IPS DF 6.9 (cell line): ENCODE data around the gene ANKS6.

Experiments used
- DNase-seq: peaks from one replicate; pipeline ENCODE4 v3.0.0-alpha.2; 2013; ENCODE audit warnings: low read depth, low spot score
- H3K27ac ChIP-seq: one replicate; pipeline ENCODE4 v1.5.1; 2013; ENCODE audit warnings: low read length, control low read depth
- H3K27me3 ChIP-seq: 2 replicates; pipeline ENCODE4 v1.6.1; 2013; ENCODE audit warnings: mild to moderate bottlenecking, low read length; ENCODE audit not compliant: control insufficient read depth, insufficient read depth
- H3K36me3 ChIP-seq: 2 replicates; pipeline ENCODE4 v1.6.1; 2013; ENCODE audit warnings: low read length; ENCODE audit not compliant: control insufficient read depth, insufficient read depth
- H3K4me1 ChIP-seq: 2 replicates; pipeline ENCODE4 v1.6.1; 2013; ENCODE audit warnings: low read length; ENCODE audit not compliant: control insufficient read depth, insufficient read depth
- H3K4me3 ChIP-seq: 2 replicates; pipeline ENCODE4 v1.5.1; 2013; ENCODE audit warnings: mild to moderate bottlenecking, low read length
- H3K9me3 ChIP-seq: 2 replicates; pipeline ENCODE4 v1.6.1; 2013; ENCODE audit warnings: low read length, inconsistent platforms; ENCODE audit not compliant: control insufficient read depth, insufficient read depth
- WGBS: extraction: QIAGEN DNeasy Blood & Tissue Kit; methylation state at CpG from one replicate; pipeline ENCODE4 v1.1.7; 2013; ENCODE audit warnings: mixed read lengths, missing lambda C conversion rate; ENCODE audit not compliant: insufficient read length, insufficient coverage; 5-methylcytosine and 5-hydroxymethylcytosine counted together

The ANKS6 gene

GRCh38 chr9:98833090-98833956 lies 37.0 kb upstream of the ANKS6 start:
- H3K36me3 ChIP-seq: 0 out of 2 replicates have a peak, but pooled peaks cover 2% of the 10 kb centered on the region
- WGBS: no CpG with 5 or more reads among the region's 9 CpGs
- no peak for DNase-seq

GRCh38 chr9:98832768-98833089 lies 36.4 kb upstream of the ANKS6 start:
- H3K4me1 ChIP-seq: no peaks in the 10 kb centered on the region
- no peaks in the 10 kb centered on the region for H3K36me3 ChIP-seq
- no peak overlapping the region for H3K4me3 ChIP-seq
- DNase-seq: no peak
- H3K27ac ChIP-seq: no peak overlapping the region
- no CpG with 5 or more reads among the region's 1 CpG for WGBS
- no peaks in the 10 kb centered on the region for H3K9me3 ChIP-seq
- no peaks in the 10 kb centered on the region for H3K27me3 ChIP-seq

More at GRCh38 chr9:98833090-98833956, 37.0 kb upstream of the ANKS6 start:
- H3K9me3 ChIP-seq: no peaks in the 10 kb centered on the region
- no peak overlapping the region for H3K27ac ChIP-seq
- H3K27me3 ChIP-seq: no peaks in the 10 kb centered on the region
- H3K4me3 ChIP-seq: no peak overlapping the region
- 0 out of 2 replicates have a peak, but pooled peaks cover under 1% of the 10 kb centered on the region for H3K4me1 ChIP-seq

- Histone ChIP-seq H3K27ac (no peak overlapping the region), H3K9me3 (no peaks in the 10 kb centered on the region), H3K4me1 (no peaks in the 10 kb centered on the region), H3K36me3 (no peaks in the 10 kb centered on the region), H3K27me3 (no peaks in the 10 kb centered on the region), H3K4me3 (no peak overlapping the region)
- WGBS: no CpG with 5 or more reads among the region's 16 CpGs
- DNase-seq: no peak
Observed at GRCh38 chr9:98831696-98832095, 35.3 kb upstream of the ANKS6 start.

- Histone ChIP-seq H3K36me3 (no peaks in the 10 kb centered on the region), H3K27me3 (no peaks in the 10 kb centered on the region), H3K4me3 (no peak overlapping the region), H3K27ac (no peak overlapping the region), H3K9me3 (no peaks in the 10 kb centered on the region), H3K4me1 (no peaks in the 10 kb centered on the region)
- no peak for DNase-seq
- WGBS: no CpG with 5 or more reads among the region's 5 CpGs
Observed at GRCh38 chr9:98830554-98830953, 34.2 kb upstream of the ANKS6 start.

GRCh38 chr9:98829766-98830165 lies 33.4 kb upstream of the ANKS6 start:
- H3K27me3 ChIP-seq: no peaks in the 10 kb centered on the region
- no peaks in the 10 kb centered on the region for H3K9me3 ChIP-seq
- H3K4me3 ChIP-seq: no peak overlapping the region
- no CpG with 5 or more reads among the region's 5 CpGs for WGBS
- H3K36me3 ChIP-seq: no peaks in the 10 kb centered on the region
- H3K27ac ChIP-seq: no peak overlapping the region
- no peaks in the 10 kb centered on the region for H3K4me1 ChIP-seq
- no peak for DNase-seq

GRCh38 chr9:98826716-98827115 lies 30.4 kb upstream of the ANKS6 start:
- no peaks in the 10 kb centered on the region for H3K4me1 ChIP-seq
- no peak overlapping the region for H3K27ac ChIP-seq
- no peak for DNase-seq
- no peaks in the 10 kb centered on the region; the same call in 1 of the 2 replicates for H3K36me3 ChIP-seq
- no CpG with 5 or more reads among the region's 20 CpGs for WGBS
- no peaks in the 10 kb centered on the region for H3K9me3 ChIP-seq
- no peaks in the 10 kb centered on the region for H3K27me3 ChIP-seq
- H3K4me3 ChIP-seq: no peak overlapping the region

GRCh38 chr9:98825414-98825813 lies 29.1 kb upstream of the ANKS6 start:
- Histone ChIP-seq H3K4me1 (no peaks in the 10 kb centered on the region), H3K27me3 (no peaks in the 10 kb centered on the region), H3K27ac (no peak overlapping the region), H3K4me3 (no peak overlapping the region), H3K36me3 (no peaks in the 10 kb centered on the region; the same call in 1 of the 2 replicates), H3K9me3 (no peaks in the 10 kb centered on the region)
- no CpG with 5 or more reads among the region's 3 CpGs for WGBS
- DNase-seq: no peak

GRCh38 chr9:98823666-98824334 lies 27.4 kb upstream of the ANKS6 start:
- DNase-seq: no peak

GRCh38 chr9:98822661-98823060 lies 26.3 kb upstream of the ANKS6 start:
- H3K27ac ChIP-seq: no peak overlapping the region
- no peaks in the 10 kb centered on the region for H3K27me3 ChIP-seq
- no peaks in the 10 kb centered on the region for H3K4me1 ChIP-seq
- no CpG with 5 or more reads among the region's 6 CpGs for WGBS
- no peaks in the 10 kb centered on the region; the same call in 1 of the 2 replicates for H3K36me3 ChIP-seq
- no peak overlapping the region for H3K4me3 ChIP-seq
- H3K9me3 ChIP-seq: no peaks in the 10 kb centered on the region
- DNase-seq: no peak

More at GRCh38 chr9:98823666-98824334, 27.4 kb upstream of the ANKS6 start:
- H3K4me3 ChIP-seq: no peak overlapping the region
- no peak overlapping the region for H3K27ac ChIP-seq
- no peaks in the 10 kb centered on the region for H3K4me1 ChIP-seq
- no peaks in the 10 kb centered on the region for H3K9me3 ChIP-seq
- H3K36me3 ChIP-seq: no peaks in the 10 kb centered on the region; the same call in 1 of the 2 replicates
- H3K27me3 ChIP-seq: no peaks in the 10 kb centered on the region
- WGBS: no CpG with 5 or more reads among the region's 3 CpGs

- no peak for DNase-seq
- no peak overlapping the region for H3K4me3 ChIP-seq
- H3K27ac ChIP-seq: no peak overlapping the region
- no peaks in the 10 kb centered on the region; the same call in 1 of the 2 replicates for H3K36me3 ChIP-seq
- no peaks in the 10 kb centered on the region for H3K9me3 ChIP-seq
- no CpG with 5 or more reads among the region's 2 CpGs for WGBS
- no peaks in the 10 kb centered on the region for H3K4me1 ChIP-seq
- H3K27me3 ChIP-seq: no peaks in the 10 kb centered on the region
Observed at GRCh38 chr9:98821831-98822230, 25.5 kb upstream of the ANKS6 start.
